Middle frontal gyrus (tissue), 1 donor: ENCODE results near the gene CASK.

Experiments
- DNase-seq: peaks from one replicate; pipeline ENCODE4 v3.0.0-alpha.2; 2015; ENCODE audit warnings: low spot score; ENCODE audit errors: extremely low spot score

Gene CASK

DNA sequence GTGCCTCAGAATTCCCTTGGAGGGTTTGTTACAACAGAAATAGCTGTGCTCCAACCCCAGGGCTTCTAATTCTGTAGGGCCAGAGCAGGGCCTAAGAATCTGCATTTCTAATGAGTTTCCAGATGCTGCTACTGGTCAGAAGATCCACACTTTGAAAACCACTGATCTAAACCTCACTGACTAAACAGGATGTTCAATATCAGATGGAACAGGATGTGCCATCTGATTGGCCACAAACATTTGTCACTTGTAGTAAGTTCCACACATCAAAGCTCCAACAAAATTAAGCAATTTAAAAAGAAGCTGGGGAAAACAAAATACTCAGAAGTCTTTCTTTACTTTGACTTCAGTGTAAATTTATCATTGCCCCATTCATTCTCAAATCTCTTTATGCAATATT, 14.3 kb downstream of the CASK start:
- no peak for DNase-seq

DNA sequence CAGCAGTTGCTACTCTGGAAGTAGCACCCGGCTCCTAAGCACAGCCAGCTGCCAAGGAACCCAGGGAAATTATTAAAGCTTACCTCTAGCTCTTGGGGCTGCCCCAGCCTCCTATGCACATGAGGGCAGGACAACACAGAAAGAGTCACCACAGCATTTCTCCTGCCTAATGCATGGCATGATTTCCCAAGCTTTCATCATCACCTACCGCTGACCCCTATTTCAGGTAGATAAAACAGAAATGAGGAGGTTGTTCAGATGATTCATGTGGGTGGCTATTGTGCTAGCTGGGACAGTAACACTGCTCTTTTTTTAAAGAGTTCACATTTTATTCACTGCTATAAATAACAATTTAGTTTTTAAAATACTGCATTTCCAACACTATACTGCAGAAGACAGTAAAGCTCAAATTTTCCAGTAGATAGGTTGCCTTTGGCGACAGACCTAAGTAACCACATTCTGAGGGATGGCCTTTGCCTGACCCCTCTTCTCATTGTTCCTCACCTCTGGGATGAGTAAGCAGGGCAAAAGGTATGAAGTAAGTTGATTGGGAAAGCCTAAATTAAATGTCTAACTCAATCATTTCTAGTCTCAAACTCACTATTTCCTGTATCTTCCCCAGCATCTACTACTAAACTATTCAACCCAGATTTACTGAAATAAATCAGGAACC, 16.7 kb downstream of the CASK start:
- DNase-seq, result no peak

DNA sequence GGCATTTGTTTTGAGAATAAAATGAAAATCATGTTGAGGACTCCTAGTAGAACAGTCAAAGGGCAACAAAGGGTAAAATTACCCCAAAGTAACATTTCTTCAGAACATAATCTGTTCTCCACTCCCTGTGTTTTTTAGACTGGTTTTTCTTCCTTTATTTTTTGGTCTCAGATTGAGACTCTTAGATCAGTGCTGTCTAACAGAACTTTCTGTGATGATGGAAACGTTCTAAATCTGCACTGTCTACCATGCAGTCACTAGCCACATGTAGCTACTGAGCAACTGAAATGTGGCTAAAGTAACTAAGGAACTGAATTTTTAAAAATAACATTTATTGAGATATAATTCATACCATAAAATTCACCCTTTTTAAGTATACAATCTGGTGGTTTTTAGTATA, 19.8 kb downstream of the CASK start:
- no peak for DNase-seq

DNA sequence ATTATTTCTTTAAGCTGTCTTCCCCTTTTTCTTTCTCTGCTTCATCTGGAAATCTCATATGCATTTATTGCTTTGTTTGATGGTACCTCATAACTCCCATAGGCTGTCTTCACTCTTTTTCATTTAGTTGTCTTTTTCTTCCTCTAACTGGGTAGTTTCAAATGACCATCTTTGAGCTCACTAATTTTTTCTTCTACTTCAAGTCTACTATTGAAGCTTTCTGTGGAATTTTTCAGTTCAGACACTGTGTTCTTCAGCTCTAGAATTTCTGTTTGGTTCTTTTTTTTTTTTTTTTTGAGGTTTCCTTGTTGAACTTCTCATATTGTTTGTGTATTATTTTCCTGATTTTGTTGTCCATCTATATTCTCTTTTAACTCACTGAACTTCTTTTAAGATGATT, 23.0 kb downstream of the CASK start:
- DNase-seq, result no peak

DNA sequence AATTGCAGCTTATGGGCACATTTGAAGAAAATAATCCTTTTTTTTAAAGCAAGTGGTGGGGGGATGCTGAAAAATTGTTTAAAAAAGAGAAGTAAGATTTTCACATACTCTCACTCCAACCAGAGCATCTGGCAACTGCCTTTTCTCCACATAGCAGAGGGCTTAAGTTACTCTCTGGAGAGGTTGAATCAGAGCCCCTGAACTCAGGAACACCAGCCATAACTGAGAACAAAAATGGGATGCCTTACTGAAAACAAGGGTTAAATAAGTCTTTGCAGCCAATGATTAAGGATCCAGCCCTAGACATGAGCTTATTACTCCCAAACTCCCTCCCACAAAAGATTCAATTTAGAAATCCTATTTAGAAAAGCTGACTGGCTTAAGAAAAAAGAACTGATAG, 27.5 kb downstream of the CASK start:
- DNase-seq, result no peak

DNA sequence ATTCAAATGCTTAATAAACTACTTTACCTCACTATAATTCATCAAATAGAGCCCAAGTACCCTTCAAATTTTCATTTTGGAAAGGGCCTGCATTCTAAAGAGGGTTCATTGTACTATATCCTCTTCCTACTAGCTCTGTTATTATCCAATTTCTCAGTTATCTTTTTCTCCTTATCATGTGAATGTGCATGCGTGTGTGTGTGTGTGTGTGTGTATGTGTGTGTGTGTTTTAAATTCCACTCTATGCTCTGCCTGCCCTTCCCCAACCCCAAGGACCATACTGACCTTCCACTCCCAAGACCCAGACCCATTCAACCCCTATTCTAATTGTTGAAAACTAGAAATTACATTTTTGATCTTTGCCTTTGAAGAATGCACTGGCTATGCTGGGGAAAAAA, 33.3 kb downstream of the CASK start:
- no peak for DNase-seq

DNA sequence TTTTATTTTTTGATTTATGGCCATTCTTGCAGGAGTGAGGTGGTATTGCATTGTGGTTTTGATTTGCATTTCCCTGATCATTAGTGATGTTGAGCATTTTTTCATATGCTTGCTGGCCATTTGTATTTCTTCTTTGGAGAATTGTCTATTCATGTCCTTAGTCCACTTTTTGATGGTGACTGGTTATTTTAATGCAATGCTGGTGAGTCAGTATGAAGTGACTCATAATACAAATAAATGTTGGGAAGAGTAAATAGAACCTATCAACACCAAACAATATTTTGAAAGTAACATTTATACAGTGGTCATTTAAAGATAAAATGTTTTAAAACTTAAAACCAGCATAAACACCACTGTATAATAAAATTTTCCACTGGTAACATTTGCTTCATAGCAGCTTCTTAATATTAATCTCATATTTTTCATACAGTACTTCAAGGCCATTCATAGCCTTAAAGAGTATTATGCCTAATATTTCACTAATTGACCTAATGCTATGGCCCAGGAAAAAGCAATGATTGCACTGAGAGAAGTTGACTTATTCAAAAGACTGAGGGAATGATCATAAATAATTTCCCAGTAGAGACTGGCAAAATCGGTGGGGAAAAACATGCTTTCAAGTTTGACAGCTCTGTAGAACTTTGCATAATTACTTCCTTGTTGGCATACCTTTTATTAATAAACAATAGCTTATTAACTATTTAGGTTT, 33.9 kb downstream of the CASK start:
- no peak for DNase-seq

DNA sequence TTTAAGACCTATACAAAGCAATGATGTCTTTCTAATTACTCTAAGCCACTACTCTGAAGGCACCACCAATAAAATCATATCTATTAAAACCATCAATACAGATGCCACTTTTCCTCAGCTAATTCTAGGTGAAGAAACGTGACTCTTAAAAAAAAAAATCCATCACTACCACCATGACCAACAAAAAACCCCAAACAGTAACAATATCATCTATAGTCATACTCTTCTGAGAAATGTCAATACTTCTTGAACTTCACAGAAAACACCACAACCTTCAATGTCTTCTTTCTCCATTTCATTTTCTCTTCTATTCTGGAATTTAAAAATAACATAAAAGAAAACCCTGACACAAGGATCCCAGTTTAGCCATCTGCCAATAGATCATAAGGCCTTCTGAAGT, 35.7 kb downstream of the CASK start:
- DNase-seq, result no peak

DNA sequence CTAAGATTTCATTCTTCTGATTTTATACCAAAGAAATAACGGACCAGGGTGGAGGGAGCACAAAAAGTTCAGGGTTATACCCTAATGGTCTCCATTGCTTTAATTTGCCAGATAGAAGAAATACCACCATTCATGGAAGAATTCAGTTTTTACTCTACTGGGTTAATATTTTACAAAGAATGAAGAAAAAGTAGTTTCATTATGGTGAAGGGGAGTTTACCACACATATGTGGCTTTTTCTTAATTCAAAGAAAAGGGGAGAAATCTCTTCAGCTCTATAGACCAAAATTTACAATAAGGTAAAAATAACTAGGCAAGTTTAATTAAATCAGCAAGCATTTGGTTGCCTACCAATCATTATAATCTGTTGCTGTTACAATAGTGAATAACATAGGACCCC, 37.6 kb downstream of the CASK start:
- no peak for DNase-seq

DNA sequence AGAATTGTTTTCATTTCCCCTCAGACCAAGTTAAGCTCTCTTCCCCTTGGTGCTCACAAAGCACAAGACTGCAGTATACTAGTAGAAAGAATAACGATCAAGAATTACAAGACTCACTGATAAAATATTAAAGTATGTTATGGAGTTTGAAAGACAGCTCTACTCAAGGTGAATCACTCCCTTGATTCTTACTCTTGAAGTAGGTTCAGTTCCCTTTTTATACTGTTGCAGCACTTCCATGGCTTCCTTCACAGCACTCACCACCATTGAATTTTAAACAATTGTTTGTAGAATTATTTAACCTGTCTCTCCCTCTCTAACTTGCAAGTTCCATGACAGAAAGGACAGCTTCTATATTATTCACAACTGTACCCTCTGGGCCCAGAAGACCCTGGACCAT, 42.2 kb downstream of the CASK start:
- no peak for DNase-seq

DNA sequence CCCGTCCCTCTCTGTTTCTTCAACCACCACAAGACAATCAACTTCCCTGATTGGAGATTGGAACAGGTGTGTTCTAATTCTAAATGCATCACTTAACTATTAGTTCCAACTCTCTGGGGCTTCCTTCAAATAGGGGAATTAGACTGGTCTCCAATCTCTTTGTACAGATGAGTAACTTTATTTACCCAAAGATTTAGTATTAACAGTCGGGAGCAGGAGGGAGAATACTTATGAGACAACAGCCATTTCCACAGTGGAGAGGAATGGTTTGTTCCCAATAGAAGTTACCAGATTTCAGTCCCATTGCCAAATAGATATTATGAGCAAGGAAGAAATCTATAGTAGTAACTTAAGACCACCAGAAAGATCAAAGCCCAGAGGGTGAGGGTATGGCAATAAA, 46.2 kb downstream of the CASK start:
- no peak for DNase-seq

DNA sequence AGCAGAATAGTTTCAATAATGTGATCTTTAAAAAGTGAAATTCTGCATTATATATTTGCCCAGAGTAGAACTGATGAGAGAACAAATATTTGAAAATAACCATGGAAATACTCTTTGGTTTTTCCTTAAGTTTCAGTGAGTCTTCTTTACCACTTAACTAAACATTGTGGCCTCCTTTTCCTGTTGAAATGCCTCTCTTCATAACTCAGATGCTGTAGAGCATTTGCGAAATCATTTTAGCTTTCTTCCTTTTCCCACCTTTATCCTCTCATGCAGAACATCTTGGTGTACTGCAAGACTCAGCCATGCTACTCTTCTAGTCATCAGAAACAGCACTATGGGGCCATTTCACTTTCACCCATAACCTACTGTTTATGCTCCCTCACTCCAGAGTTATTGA, 48.2 kb downstream of the CASK start:
- DNase-seq, result no peak

DNA sequence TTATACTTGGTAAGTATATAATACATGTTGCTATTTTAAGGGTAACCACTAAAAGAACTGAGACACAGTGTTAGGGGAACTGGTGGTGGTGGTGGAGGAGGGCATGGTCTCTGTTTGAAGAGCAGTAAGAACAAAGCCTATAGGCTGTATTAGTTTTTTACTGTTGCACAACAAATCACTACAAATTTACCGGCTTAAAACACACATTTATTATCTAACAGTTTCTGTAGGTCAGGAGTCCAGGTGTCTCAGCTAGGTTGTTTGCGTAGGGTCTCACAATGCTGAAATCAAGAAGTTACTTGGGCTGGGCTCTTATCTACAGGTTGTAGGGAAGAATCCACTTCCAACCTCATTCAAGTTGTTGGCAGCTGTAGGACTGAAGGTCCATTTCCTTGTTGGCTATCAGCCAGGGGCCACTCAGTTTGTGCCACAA, 52.6 kb downstream of the CASK start:
- DNase-seq, result no peak

DNA sequence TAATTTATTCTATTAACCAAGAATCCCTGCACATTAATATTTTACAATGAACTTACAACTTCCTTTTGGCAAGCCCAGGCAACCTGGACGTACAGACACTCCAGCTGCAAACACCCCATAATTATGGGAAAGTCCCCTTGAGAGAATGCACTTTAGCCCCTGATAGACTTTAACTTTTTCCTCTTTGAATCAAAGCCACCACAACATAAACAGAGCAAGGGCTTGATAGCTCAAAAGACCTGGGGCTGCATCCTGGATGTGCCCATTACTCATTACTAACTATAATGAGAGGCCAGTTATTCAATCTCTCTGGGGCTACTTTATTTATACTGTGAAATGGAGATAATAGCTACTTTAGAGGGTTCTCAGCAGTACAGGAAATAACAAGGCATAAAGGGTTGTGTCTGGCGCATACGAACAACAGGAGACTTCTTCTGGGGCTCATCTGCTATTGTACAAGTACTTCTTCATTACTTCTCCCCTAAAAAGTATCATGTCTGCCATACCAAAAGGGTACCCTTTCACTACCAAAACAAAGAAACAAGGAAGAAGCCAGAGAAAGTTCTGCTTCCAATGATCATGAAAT, 54.9 kb downstream of the CASK start:
- no peak for DNase-seq

DNA sequence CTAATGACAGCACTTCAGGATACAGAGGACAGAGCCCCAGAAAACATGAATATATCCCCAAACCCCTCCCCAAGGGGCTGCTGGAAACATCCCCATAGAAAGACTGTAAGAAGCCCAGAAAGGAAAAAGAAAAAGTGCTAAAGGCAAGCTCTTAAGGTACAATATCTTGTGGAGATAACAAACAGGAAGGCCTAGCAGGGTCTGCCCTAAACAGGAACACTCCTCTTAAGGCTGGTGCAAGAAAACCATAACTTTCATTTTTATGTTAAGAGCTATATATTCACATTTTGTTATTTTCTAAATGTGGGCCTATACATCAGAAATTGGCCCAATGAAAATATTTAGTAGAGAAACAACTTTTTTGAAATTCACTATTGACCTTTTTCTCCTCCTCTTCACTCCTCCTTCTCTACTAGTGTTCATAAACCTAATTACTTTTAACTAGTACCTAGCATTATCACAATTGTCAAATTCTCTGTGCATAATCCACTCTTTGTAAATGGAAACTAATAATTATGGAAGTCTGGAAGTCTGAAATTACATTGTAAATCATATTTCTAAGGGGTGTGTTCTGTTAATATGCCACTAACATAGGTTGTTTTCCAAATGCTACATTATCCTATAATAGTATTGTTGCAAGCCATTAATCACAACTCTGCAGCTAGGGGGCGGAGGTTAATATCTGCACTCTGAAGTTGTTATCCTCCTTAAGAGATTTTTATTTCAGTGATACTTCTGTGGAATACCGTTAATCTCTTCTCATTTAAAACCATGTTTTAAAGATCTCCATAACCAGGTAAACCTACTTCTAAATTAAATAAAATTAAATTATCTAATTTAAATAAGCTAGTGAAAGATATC, 59.8 kb downstream of the CASK start:
- no peak for DNase-seq

DNA sequence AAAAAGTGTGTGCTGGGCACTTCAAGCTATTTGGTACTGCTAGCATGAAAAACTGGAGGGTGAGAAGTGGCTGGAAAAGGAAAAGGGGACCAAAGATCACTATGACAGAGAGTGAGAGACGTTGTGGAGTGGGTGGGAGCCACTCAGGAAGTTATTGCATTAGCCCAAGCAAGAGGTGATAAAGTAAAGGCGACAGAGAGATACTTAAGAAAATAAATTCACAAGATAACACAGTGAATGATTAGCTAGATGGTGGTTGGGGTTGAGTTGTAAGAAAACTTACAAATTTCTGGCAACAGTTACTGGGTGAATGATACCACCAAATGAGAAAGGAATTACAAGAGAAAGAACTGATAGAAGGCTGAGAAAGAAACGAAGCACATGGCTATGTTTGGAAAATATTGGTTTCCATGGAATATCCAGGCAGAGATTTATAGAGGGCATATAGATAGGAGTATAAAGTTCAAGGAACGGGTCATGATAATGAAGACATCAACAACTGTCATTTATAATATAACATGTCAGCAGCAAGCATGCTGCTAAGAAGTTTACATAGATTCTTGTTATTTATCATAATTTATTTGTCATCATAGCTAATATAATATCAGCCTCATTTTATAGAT, 60.7 kb downstream of the CASK start:
- no peak for DNase-seq

DNA sequence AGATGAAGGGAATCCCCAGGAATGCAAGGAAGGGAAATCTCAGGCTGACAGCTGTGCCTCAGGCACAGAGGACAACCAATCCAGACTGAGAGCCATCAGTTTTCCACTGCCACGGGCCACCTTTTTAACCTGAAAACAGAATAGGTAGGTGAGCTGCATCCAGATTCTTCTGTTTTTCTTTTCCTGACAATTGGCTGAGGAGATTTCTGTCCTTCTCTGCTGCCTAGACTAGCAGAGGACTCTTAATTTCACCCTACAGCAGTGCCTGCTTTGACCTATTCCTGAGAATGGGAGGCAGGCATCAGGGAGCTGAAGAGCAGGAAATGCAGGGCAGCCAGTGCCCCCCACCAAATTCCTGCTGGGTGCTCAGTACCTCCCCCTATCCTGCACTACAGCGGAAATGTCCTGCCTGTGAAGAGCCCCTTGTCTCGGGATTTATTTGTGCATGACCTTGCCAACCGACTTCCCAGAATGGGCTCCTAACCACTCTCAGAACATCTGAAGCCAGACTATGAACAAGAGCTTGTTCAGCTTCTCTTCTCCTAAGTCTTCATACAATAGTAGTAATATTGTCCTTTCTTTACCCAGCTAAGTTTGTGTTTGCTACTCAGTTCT, 65.1 kb downstream of the CASK start:
- DNase-seq, result no peak

DNA sequence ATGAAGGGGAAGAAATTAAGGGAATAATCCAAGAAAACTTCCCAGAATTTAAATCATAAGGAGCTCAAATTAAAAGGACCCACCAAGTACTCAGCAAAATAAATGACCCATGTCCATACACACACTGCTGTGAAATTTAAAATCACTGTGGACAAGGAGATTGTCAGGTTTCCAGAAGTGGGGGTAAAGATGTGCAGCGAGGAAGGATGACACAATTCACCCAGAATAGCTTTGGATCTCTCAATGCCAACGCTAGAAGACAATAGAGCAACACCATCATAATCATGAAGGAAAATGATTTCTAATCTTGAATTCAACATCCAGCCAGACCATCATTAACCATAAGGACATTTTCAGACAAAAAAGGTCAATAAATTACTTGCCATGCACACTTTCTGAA, 65.7 kb downstream of the CASK start:
- DNase-seq, result no peak

DNA sequence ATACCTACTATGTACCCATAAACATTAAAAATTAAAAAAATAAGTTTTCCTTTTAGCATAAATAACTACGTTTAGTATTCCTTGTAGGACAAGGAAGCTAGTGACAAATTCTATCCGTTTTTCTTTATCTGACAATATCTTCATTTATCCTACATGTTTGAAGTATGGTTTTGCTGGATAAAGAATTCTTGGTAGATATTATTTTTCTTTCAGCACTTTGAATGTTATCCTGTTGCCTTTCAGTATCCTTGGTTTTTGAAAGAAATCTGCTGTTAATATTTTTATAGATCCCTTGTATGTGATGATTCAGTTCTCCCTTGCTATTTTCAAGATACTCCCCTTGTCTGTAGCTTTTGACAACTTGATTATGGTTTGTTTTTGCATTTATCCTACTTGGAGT, 76.6 kb downstream of the CASK start:
- no peak for DNase-seq

DNA sequence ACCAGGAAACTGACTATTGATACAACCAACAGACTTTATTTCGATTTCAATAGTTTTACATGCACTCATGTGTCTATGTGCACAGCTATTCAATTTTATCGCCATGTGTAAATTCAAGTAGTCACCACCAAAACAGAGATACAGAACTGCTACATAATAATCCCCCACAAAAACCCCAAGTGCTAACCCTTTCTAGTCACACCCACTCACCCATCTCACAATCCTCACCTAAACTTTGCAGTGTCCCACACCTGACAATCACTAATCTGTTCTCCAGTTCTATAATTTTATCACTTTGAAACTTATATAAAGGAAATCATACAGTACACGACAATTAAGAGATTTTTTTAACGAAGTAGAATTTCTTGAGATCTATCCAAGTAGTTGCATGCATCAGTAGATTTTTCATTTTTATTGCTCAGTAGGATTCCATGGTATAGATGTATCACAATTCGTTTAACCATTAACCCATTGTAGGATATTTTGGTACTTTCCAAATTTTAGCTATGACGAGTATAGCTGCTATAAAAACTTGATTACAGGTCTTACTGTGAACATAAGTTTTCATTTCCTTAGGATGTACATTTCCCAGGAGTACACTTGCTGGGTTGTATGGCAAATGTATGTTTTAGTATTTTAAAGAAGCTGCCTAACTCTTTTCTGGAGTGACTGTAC, 85.9 kb downstream of the CASK start:
- DNase-seq, result no peak

DNA sequence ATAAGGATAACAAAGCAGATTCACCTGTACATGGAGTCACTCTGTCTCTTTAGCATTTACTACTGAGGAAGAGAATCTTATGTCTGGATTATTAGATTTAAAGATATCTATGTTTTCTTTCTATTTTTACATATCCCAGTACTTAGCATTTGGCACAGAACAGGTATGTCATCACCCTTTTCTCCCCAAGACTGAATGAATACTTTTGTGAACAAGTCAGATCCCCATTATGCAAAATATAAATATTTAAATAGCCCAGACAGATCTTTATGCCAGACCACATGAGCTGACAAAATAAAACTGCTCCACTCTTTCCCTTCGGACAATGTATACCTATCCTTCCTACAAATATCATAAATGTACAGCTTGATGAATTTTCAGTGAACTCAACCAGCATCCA, 94.5 kb downstream of the CASK start:
- DNase-seq, result no peak
